GM19455 (cell line): Measurements from ENCODE around the gene MYL10.
"Not testable (repeated sequence)": the region's sequence is repeated elsewhere in the genome, so short reads cannot be mapped to it uniquely, and the experiment has no call there.

Source experiments
- ATAC-seq: cut with Tn5 transposase; IDR thresholded peaks from one replicate; pipeline ENCODE4 v1.9.1; 2021; ENCODE audit not compliant: unreplicated experiment

Gene MYL10

DNA sequence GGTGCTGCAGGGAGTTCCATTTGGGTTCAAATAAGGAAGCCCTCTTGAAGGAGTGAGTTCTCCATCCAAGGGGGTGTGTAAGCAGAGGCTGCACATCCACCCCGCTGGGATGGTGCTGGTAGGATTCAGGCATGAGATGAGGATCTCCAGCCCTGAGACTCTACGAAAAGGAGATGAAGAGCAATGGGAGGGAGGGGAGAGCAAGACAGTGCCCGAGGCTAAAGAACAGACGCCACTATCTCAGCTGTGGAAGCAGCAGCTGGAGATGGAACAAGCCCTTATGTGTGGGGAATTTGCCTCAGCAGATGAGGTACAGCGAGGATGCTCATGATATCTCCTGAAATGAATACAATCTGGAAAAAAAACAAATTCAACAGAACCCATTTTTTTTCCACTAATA, 28.1 kb upstream of the MYL10 start:
- ATAC-seq, result no peak

DNA sequence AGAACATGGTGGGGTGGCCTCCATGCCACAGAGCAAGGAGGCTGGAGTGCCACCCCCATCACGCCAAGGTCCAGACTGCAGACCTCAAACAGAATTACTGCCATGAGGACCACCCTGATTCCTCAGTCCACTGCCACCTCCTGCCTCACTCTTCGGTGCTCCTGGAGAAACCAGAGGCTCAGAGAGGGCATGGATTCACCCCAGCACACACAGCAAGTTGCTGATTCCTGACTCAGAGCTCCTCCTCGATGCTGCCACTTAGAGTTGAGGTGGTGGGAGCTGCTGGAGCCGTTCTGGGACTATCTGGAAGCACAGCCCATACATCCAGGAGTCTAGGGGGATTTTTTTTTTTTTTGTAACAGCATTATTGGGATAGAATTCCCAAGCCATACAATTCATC, 22.0 kb upstream of the MYL10 start:
- ATAC-seq, result no peak

DNA sequence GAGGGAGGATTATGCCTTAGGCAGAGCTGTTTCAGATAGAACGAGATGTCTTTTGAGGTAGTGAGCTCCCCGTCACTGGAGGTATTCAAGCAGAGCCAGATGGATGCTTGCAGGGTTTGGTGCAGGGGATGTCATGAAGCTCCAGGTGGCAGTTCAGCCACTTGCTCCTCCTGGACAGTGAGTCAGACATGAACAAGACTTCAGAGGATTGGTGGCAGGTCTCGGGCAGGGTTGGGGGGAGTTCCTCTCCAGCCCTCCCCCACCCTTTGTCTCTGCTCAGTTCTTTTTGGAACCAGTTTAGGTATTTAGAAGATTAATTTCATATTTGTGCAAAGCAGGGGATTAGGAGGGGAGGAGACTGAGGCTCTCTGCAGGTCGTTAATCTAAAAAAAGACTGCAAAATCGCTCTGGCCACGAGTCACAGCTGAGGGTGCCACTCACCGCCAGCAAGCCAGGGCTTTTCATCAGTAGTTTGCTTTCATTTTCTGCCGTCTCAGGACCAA, 21.5 kb upstream of the MYL10 start:
- no peak for ATAC-seq

DNA sequence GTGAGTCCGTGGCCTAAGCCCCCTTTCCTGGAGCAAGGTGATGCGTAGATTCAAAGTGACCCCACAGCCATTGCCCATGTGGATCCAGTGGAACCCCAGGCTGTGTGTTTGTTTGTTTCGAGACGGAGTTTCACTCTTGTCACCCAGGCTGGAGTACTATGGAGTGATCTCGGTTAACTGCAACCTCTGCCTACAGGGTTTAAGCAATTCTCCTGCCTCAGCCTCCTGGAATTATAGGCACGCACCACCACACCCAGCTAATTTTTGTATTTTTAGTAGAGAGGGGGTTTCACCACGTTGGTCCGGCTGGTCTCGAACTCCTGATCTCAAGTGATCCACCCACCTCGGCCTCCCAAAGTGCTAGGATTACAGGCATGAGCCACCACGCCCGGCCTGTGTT, 18.8 kb upstream of the MYL10 start:
- not testable (repeated sequence) for ATAC-seq

DNA sequence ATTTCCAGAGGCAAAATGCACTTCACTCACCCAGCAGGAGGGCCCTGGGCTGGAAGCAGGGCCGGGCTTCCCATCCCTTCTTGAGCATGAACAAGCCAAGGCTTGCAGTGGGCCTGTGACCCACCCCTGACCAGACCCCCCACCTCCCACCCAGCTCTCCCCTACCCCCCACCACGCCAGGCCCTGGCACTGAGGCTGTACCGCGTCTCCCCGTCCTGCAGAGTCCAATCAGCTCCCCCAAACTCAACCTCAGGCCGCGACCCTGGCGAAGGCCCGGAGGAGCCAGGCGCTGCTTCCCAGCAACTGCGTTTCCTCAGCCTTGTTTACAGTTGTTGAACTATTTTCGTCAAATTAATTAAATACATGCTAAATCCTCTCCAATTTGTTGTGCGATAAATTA, 16.9 kb upstream of the MYL10 start:
- no peak for ATAC-seq

DNA sequence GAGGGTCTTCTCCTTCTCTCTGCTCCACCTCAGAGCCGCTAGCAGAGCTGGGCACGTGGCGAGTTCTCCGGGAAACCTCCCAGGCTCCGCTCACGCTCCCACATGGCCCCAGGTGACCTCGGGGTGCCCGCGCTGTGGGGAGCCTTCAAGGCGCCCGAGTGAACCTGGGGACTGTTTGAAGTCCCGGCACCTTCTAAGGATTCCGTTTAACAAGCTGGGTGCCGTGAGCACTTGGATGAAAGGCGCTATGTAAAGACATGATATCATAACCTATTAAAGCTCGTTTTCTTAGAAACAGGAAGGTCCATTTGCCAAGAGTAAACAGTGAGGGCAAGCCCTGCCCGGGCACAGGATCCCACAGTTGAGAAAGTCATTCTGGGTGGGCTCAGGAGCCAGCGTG, 15.8 kb upstream of the MYL10 start:
- no peak for ATAC-seq

DNA sequence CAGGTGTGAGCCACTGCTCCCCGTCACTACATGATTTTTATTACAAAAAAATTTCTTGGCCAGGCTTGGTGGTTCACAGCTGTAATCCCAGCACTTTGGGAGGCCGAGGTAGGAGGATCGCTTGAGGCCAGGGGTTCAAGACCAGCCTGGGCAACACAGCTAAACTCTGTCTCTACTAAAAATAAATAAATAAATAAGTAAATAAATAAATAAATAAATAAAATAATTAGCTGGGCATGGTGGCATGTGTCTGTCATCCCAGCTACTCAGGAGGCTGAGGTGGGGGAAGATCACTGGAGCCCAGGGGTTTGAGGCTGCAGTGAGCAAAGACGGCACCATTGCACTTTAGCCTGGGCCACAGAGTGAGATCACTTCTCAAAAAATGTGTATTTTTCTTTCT, 10.0 kb upstream of the MYL10 start:
- not testable (repeated sequence) for ATAC-seq

DNA sequence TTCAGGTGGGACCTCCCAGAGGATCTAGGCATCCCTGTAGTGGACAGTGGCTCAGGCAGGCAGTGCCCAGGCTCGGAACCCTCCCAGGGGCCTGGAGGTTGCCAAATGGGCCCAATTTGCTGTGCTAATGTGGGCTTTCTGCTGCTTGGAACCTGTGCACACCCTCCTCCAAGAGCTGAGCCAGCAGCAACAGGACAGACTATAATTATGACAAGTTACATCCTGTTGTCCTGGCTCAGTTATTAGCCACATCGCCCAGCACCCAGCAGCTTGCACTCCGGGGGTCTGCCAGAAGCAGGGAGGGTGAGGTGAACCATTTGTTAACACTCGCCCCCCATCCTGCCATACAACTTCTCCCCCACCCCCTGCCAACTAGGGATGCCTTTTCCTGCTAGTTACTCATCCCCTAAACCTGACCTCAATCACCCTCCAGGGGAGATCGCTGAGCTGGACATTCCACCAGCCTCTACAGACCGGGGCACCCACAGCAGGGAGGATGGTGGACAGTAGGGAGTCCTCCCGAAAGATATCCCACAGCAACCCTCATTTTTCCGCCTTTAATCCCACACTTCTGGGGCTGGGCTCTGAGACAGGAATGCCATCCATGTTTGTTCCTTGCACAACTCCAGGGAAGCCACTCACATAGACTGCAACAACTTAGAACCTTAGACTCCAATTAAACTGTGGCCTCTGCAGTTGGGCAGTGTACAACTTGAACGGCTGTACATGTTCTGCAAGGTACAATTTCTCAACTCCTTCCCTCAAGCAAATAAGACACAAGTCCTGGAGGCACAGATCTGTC, 7.9 kb upstream of the MYL10 start:
- no peak for ATAC-seq

DNA sequence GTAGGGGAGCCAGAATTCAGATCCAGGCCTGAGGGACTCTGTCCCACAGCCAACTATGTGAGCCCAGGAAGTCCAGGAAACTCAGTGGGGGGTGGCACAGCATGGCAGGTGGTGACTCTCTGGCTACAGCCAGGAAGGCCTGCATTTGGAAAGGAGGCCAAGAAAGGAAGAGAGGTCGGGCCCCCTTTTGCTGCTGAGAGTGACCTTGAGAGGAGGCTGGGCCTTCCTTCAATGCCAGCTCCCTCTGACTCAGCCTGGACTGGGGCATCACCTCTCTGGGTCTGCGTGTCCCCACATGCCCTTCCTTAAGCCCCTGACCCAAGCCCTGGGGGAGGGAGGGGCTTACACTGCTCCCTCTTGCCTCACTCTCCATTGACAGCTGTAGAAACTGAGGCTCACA, 6.4 kb upstream of the MYL10 start:
- ATAC-seq, result no peak

DNA sequence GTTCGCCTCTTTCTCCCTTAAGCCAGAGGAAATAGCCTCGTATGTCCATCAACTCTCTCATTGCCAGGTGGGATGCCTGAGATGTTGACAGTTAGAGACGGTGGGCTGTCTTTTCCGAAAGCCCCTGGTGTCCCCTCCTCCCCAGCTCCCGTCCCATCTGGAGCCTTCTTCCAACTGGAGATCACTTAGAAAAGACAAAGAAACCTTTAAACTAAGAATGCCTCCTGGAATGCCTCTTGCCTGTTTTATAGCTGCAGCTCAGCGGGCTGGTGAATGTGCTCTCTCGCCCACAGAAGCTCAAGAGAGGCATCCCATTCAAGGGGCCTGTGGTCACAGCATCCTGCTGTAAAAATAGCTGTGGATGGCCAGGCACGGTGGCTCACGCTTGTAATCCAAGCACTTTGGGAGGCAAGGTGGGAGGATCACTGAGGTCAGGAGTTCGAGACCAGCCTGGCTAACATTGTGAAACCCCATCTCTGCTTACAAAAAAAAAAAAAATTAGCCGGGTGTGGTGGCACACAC, 5.2 kb upstream of the MYL10 start:
- ATAC-seq, result no peak

DNA sequence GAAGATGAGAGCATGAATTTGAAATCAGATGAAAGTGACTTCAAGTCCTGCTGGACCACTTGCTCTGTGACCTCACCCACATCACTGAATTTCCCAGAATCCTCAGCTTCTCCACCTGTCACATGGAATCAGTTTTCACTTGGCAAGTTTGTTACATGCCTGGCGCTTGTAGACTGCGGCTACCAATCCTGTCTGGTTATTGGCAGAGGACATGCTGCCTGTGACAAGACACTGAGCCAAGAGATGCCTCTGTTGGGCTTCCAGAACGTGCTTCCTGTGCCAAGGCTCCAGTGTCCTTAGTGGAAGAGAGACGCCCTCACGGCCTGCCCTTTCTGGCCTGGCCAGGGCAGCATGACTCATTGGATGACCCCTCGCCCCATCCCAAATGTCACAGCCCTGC, 4.4 kb upstream of the MYL10 start:
- ATAC-seq, result no peak

DNA sequence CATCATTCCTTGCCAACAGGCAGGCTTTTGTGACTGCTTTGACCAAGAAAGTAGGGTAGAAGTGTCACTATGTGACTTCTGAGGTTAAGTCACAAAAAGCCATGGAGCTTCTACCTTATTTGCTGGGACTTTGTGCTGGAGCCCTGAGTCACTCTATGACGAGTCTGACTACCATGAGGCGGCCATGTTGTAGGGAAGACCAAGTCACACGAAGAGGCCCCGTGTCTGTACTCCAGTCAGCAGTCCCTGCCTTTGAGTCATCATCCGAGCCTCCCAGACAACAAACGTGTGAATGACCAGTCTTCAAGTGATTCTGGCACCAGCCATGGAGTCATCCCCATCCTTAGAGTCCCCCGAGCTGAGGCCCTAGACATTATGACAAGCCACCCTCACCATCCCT, 3.5 kb upstream of the MYL10 start:
- no peak for ATAC-seq

DNA sequence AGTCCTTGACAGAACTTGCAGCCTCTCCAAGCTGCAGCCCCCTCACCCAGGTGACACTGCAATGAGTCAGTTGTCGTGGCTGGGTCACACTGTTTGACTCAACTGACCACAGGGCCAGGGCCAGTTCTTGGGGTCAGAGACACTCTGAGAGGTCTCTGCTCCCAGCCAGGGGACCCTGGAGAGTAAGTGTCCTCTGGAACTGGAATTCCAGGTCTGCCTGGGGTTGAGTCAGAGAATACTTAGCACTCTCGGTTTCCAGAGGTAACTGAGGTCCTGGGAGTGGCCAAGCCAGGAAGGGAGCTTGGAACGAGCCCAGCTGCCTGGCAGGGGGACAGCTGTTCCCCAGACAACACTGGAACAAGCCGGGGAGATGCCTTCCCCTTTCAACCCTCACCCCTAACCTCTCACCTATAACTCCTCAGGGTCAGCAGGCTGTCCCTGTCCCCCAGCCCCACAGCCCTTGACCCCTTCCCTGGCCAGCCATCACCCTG, 2.2 kb upstream of the MYL10 start:
- no peak for ATAC-seq

DNA sequence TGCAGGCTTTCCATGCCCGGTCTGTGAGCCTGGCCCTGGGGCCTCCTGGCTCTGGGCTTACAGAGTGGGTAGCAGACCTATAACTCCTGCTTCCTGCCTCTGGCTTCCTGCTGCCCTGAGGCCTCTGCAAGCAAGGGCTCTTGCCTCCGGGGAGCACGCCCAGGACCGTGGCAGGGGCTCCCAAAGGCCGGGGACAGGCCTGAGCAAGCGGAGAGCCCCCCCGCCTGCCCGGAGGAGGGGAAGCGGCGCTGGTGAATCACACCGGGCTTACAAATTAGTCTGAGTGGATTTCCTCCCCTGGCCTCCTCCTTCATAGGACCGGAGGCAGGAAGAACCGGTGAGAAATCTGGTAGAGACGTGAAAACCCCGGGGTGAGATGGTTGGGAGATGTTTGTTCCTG, 1.5 kb upstream of the MYL10 start:
- ATAC-seq, result no peak

DNA sequence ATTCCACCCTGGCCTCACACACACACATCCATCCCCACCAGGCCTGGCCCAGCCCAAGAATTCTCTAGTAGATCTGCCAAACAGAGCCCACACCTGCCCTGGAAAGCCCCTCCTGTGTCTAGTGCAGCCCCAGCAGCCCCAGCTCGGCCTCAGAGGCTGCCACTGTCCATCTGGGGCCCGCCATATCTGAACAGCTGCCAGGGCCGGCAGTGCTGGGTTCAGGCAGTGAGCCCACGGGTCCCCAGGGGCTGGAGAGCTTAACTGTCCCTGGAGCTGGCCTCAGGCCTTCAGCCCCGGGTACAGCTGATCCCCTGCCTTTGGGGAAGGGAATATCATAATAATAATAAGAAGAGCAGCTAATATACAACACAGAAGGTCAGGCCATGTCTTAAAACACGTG, 574 bp downstream of the MYL10 start:
- no peak for ATAC-seq

DNA sequence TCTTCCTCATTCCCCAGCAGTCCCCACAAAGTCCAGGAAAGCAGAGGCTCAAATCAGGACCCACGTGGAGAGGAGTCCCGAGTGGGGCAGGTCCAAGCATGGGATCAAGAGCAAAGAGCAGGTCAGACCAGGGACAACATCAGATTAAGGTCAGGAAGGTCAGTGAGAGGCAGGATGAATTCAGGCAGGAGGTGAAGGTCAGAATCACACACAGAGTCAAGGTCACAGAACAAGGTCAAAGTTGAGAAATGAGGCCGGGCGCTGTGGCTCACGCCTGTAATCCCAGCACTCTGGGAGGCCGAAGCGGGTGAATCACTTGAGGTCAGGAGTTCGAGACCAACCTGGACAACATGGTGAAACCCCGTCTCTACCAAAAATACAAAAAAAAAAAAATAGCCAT, 2.3 kb downstream of the MYL10 start:
- no peak for ATAC-seq

DNA sequence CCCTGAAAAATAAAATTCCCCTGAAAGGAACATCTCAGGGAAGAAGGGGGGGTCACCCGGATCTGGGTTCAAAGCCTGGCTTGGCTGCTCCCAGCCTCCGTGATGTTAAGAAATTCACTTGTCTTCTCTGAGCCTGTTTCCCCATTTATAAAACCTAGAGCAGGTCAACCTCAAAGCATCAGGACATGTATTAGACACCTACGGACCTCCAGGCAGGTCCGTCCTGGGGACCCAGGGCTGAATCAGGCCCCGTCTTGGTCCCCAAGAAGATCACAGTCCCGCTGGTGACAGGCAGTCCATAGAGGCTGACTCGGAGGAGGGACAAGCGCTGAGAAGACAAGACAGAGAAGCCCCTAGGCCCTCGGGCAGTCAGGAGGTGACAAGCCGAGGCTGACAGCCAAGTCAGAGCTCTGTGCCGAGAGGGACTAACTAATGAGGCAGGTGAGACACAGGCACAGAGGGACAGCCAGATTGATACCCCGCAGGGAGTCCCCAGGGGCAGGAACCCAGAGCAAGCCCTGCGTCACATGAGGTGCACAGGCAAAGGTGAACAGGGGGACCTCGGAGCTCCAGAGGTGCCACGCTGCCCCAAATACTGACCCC, 2.9 kb downstream of the MYL10 start:
- ATAC-seq, result no peak

DNA sequence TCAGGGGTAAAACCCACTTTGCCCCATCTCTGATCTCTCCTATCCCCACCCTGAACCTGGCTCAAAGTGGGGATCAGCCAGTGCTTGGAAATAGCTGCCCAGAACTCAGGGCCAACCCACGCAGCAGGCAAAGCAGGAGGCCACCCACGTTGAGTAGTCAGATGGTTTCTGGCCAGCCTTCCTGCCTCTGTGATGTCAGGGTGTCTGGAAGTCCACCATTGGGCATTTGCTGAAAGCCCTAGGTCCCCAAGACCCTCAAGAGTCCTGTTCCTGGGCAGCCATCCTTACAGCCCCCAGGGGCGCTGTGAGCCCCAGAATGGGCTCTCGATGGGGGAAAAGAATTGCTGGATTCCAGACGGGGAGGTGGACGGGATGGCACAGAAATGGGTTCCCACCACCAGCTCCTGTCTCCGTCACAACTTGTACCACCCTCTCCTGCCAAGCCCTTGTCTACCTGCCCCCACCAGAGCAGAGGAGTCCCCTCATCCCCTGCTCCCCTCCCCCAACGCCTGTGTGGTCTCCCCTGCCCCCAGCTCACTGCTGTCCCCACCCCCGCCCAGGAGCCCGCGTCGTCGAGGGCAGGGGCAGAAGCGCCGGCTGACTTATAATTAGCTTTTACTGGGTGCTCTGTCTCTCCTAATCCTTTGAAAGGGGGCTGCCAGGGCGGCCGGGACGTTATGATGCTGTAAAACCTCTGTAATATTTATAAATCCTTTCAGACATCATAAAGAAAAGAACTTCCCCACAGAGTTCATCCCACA, 3.9 kb downstream of the MYL10 start:
- no peak for ATAC-seq

DNA sequence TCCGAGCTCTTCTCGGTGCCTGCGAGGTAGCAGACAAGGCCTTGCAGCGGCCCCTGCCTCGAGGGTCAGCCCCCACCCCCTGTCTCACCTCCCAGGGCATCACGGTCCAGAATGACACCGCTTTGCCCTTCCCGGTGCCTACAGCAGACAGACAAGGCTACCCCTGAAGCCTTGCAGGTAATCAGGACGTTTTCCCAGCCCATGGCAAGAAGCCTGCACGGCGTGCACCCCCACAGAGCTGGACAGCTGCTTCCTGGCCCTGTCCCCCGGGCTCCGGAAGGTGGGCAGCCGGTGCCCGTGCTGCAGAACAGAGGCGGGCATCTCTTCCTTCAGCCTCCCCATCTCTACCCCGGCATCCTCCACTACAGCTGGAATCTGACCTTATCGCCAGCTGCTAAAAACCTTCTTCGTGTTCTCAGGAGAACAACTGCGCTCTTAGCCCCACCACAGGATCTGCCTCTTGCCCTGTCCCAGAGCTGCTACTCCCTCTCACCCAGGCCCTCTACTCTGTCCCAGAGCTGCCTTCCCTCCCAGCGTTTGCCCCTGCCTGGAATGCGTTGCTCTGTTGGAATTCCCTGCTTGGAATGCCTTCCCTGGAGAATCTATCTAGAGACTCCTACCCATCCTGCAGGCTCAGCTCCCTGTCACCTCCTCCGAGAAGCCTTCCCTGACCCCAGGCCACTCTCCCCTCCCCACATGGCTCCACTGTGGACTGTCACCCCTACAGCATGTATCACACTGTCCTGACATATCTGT, 4.7 kb downstream of the MYL10 start:
- ATAC-seq, result no peak

DNA sequence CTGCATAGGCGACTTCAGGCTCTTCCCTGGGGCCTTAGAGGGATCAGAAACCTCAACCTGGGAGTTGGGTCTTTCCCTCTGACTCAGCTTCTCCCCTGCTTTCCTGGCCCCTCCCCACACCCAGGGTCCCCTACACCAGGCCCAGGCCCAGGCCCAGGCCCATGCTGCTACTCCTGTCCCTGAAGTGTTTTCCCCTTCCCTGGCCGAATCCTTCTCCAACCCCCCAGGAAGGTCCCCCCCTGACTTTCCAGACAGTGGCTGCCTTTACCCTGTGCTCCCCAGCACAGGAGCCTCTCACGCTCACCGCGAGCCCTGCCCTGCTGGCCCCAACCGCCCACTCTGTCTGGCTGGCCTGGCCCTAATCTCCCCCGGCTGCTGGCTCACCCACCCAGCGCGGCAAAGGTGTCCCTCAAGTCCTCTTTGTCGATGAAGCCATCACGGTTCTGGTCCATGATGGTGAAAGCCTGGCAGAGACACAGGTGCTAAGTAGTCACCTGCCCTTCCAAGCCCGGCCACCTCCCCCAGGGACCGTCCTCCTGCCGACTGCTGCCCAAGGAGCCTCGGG, 6.4 kb downstream of the MYL10 start:
- no peak for ATAC-seq

DNA sequence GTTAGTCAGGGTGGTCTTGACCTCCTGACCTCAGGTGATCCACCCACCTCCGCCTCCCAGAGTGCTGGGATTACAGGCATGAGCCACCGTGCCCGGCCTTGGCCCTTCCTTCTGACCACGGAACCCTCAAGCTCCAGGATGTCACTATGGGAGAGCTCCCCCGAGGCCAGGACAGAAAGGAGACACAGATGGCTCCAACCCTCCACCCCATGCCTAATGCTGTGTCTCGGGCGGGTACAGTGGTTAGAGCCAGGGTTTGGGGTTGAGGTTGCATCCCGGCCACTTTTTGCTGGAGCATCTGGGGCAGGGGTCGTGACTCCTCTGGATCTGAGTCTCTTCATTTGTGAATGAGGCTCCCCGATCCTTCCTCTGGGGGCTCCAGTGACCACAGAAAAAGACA, 8.1 kb downstream of the MYL10 start:
- no peak for ATAC-seq
